HEK293 (cell line): ENCODE data around the gene LAMA2.

Experiments used
- SP2 ChIP-seq: fragments of 450-650 bp; formaldehyde crosslinking; IDR thresholded peaks from 2 replicates; pipeline ENCODE4 v1.5.1; 2016; ENCODE audit warnings: missing biosample characterization, missing genetic modification characterization
- TCF7L2 ChIP-seq: IDR thresholded peaks from 2 replicates; pipeline ENCODE4 v1.6.1; 2011; ENCODE audit warnings: low read depth, mild to moderate bottlenecking, inconsistent platforms, low read length, moderate library complexity, borderline replicate concordance
- YY1 ChIP-seq: fragments of 450-650 bp; formaldehyde crosslinking; IDR thresholded peaks from 2 replicates; pipeline ENCODE4 v1.5.1; 2018; ENCODE audit warnings: missing biosample characterization, missing genetic modification characterization
- ZNF292 ChIP-seq: fragments of 450-650 bp; formaldehyde crosslinking; IDR thresholded peaks from 2 replicates; pipeline ENCODE4 v1.5.1; 2016; ENCODE audit warnings: low read depth, missing biosample characterization, missing genetic modification characterization, borderline replicate concordance
- ZNF48 ChIP-seq: fragments of 450-650 bp; formaldehyde crosslinking; IDR thresholded peaks from 2 replicates; pipeline ENCODE4 v1.5.1; 2016; ENCODE audit warnings: missing biosample characterization, missing genetic modification characterization
- ZNF561 ChIP-seq: fragments of 450-650 bp; IDR thresholded peaks from 2 replicates; pipeline ENCODE4 v1.5.1; 2018; ENCODE audit warnings: missing biosample characterization, missing genetic modification characterization, borderline replicate concordance
- TF ChIP-seq, protein P1 (sequence below): fragments of 450-650 bp; formaldehyde crosslinking; IDR thresholded peaks from 2 replicates; pipeline ENCODE4 v1.5.1; 2016; ENCODE audit warnings: missing biosample characterization, missing genetic modification characterization
- TF ChIP-seq, protein P2 (sequence below): fragments of 450-650 bp; formaldehyde crosslinking; IDR thresholded peaks from 2 replicates; pipeline ENCODE4 v1.5.1; 2016; ENCODE audit warnings: missing biosample characterization, missing genetic modification characterization
- TF ChIP-seq, protein P3 (sequence below): fragments of 450-650 bp; IDR thresholded peaks from 2 replicates; pipeline ENCODE4 v1.5.1; 2018; ENCODE audit warnings: missing biosample characterization, missing genetic modification characterization
- TF ChIP-seq, protein P4 (sequence below): fragments of 450-650 bp; formaldehyde crosslinking; IDR thresholded peaks from 2 replicates; pipeline ENCODE4 v1.5.0; 2017; ENCODE audit warnings: missing biosample characterization, missing genetic modification characterization, borderline replicate concordance
- TF ChIP-seq, protein P5 (sequence below): fragments of 450-650 bp; formaldehyde crosslinking; optimal IDR thresholded peaks from 2 replicates; pipeline ENCODE3; 2016; ENCODE audit warnings: missing biosample characterization, mild to moderate bottlenecking, missing genetic modification characterization
- TF ChIP-seq, protein P6 (sequence below): fragments of 450-650 bp; formaldehyde crosslinking; IDR thresholded peaks from 2 replicates; pipeline ENCODE4 v1.5.1; 2016; ENCODE audit warnings: missing biosample characterization, missing genetic modification characterization

DNA sequence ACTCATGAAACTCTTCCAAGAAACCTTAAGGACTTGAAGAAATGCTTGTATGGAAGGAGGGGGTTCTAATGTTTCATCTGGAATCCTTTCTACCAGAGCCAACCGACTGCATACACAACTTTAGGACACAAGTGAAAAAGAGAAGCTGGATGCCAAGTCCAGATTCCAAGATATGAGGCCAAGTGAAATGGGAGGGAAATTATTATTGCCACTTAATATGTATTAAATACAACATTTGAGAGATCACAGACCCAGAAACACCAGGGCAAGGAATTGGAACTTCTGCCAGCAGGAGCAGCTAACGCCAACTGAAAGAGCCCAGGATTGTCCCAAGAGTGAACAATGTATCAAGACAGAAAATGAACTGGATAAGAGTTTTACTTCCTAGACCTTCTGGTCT, 682.9 kb downstream of the LAMA2 start:
- TF ChIP-seq ZNF48 (tag by site-specific recombination) = no peak
- TF ChIP-seq ZNF561 (tag by site-specific recombination) = no peak
- TF ChIP-seq, protein P1, sequence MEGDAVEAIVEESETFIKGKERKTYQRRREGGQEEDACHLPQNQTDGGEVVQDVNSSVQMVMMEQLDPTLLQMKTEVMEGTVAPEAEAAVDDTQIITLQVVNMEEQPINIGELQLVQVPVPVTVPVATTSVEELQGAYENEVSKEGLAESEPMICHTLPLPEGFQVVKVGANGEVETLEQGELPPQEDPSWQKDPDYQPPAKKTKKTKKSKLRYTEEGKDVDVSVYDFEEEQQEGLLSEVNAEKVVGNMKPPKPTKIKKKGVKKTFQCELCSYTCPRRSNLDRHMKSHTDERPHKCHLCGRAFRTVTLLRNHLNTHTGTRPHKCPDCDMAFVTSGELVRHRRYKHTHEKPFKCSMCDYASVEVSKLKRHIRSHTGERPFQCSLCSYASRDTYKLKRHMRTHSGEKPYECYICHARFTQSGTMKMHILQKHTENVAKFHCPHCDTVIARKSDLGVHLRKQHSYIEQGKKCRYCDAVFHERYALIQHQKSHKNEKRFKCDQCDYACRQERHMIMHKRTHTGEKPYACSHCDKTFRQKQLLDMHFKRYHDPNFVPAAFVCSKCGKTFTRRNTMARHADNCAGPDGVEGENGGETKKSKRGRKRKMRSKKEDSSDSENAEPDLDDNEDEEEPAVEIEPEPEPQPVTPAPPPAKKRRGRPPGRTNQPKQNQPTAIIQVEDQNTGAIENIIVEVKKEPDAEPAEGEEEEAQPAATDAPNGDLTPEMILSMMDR = no peak
- TF ChIP-seq, protein P2, sequence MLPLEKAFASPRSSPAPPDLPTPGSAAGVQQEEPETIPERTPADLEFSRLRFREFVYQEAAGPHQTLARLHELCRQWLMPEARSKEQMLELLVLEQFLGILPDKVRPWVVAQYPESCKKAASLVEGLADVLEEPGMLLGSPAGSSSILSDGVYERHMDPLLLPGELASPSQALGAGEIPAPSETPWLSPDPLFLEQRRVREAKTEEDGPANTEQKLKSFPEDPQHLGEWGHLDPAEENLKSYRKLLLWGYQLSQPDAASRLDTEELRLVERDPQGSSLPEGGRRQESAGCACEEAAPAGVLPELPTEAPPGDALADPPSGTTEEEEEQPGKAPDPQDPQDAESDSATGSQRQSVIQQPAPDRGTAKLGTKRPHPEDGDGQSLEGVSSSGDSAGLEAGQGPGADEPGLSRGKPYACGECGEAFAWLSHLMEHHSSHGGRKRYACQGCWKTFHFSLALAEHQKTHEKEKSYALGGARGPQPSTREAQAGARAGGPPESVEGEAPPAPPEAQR (tag by site-specific recombination) = no peak
- TF ChIP-seq, protein P3, sequence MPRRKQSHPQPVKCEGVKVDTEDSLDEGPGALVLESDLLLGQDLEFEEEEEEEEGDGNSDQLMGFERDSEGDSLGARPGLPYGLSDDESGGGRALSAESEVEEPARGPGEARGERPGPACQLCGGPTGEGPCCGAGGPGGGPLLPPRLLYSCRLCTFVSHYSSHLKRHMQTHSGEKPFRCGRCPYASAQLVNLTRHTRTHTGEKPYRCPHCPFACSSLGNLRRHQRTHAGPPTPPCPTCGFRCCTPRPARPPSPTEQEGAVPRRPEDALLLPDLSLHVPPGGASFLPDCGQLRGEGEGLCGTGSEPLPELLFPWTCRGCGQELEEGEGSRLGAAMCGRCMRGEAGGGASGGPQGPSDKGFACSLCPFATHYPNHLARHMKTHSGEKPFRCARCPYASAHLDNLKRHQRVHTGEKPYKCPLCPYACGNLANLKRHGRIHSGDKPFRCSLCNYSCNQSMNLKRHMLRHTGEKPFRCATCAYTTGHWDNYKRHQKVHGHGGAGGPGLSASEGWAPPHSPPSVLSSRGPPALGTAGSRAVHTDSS = no peak
- TF ChIP-seq, protein P4, sequence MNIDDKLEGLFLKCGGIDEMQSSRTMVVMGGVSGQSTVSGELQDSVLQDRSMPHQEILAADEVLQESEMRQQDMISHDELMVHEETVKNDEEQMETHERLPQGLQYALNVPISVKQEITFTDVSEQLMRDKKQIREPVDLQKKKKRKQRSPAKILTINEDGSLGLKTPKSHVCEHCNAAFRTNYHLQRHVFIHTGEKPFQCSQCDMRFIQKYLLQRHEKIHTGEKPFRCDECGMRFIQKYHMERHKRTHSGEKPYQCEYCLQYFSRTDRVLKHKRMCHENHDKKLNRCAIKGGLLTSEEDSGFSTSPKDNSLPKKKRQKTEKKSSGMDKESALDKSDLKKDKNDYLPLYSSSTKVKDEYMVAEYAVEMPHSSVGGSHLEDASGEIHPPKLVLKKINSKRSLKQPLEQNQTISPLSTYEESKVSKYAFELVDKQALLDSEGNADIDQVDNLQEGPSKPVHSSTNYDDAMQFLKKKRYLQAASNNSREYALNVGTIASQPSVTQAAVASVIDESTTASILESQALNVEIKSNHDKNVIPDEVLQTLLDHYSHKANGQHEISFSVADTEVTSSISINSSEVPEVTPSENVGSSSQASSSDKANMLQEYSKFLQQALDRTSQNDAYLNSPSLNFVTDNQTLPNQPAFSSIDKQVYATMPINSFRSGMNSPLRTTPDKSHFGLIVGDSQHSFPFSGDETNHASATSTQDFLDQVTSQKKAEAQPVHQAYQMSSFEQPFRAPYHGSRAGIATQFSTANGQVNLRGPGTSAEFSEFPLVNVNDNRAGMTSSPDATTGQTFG (tag by site-specific recombination) = no peak
- TF ChIP-seq, protein P5, sequence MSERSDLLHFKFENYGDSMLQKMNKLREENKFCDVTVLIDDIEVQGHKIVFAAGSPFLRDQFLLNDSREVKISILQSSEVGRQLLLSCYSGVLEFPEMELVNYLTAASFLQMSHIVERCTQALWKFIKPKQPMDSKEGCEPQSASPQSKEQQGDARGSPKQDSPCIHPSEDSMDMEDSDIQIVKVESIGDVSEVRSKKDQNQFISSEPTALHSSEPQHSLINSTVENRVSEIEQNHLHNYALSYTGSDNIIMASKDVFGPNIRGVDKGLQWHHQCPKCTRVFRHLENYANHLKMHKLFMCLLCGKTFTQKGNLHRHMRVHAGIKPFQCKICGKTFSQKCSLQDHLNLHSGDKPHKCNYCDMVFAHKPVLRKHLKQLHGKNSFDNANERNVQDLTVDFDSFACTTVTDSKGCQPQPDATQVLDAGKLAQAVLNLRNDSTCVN (tag by site-specific recombination) = no peak
- TF ChIP-seq, protein P6, sequence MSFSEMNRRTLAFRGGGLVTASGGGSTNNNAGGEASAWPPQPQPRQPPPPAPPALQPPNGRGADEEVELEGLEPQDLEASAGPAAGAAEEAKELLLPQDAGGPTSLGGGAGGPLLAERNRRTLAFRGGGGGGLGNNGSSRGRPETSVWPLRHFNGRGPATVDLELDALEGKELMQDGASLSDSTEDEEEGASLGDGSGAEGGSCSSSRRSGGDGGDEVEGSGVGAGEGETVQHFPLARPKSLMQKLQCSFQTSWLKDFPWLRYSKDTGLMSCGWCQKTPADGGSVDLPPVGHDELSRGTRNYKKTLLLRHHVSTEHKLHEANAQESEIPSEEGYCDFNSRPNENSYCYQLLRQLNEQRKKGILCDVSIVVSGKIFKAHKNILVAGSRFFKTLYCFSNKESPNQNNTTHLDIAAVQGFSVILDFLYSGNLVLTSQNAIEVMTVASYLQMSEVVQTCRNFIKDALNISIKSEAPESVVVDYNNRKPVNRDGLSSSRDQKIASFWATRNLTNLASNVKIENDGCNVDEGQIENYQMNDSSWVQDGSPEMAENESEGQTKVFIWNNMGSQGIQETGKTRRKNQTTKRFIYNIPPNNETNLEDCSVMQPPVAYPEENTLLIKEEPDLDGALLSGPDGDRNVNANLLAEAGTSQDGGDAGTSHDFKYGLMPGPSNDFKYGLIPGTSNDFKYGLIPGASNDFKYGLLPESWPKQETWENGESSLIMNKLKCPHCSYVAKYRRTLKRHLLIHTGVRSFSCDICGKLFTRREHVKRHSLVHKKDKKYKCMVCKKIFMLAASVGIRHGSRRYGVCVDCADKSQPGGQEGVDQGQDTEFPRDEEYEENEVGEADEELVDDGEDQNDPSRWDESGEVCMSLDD (tag by site-specific recombination) = no peak
- no peak for TF ChIP-seq YY1 (tag by site-specific recombination)
- TF ChIP-seq ZNF292 (tag by site-specific recombination) = no peak
- no peak for TF ChIP-seq TCF7L2
- TF ChIP-seq SP2 (tag by site-specific recombination) = no peak
